Natural killer cell treated with Interleukin-12 subunit alpha and Interleukin-12 subunit beta and Interleukin-15 and Interleukin-18, amount 100 ng/mL, for 72 hours (primary cell): ENCODE data around the gene POLR3E. TPM values are rescaled to one million over a fixed set of nuclear protein-coding genes. Genes with fewer than 3 reads are reported as not detected.
"Not testable (repeated sequence)": the region's sequence is repeated elsewhere in the genome, so short reads cannot be mapped to it uniquely, and the experiment has no call there.

Experiments
- ATAC-seq, 2 donors: fragments of 150-1000 bp; cut with Tn5 transposase in 1 of 2; sonication (Bioruptor Pico), chemical (Tn5 transposase) in 1 of 2; 2 replicates each; pipeline ENCODE4 v1.10.0; 2021
- DNase-seq: peaks from one replicate; pipeline ENCODE4 v3.0.0; 2022; ENCODE audit warnings: low spot score
- H3K27ac Mint-ChIP-seq, 2 donors: 1 replicate in 1 of 2; 2 replicates in 1 of 2; pipeline ENCODE4 v1.8.0; 2022; ENCODE audit warnings: mixed read lengths in 2 of 2, mild to moderate bottlenecking in 1 of 2, moderate library complexity in 1 of 2
- H3K27me3 Mint-ChIP-seq, 2 donors: 1 replicate in 1 of 2; 2 replicates in 1 of 2; pipeline ENCODE4 v1.8.0; 2022; ENCODE audit warnings: mixed read lengths in 2 of 2
- H3K36me3 Mint-ChIP-seq: one replicate; pipeline ENCODE4 v1.8.0; 2022; ENCODE audit warnings: mixed read lengths
- H3K4me1 Mint-ChIP-seq, 2 donors: 1 replicate in 1 of 2; 2 replicates in 1 of 2; pipeline ENCODE4 v1.8.0; 2022; ENCODE audit warnings: low read depth in 2 of 2, mixed read lengths in 2 of 2, mild to moderate bottlenecking in 1 of 2
- H3K4me3 Mint-ChIP-seq: one replicate; pipeline ENCODE4 v1.8.0; 2022; ENCODE audit warnings: mixed read lengths
- H3K9me3 Mint-ChIP-seq: 2 replicates; pipeline ENCODE4 v1.8.0; 2022; ENCODE audit warnings: mixed read lengths
- total RNA-seq, 2 donors: library from RNA; stranded (reverse); gene quantifications; one replicate each; pipeline ENCODE4 v1.2.3, GENCODE V29; 2022

POLR3E gene
- total RNA-seq, 2 donors from 2014 or later = 54.7 to 114 TPM

GRCh38 chr16:22342082-22342481, 44.9 kb downstream of the POLR3E start:
- Mint-ChIP-seq H3K9me3 (no peaks in the 10 kb centered on the region), H3K36me3 (peaks cover 43% of the 10 kb centered on the region), H3K4me1 (peaks cover 0 to 24% of the 10 kb centered on the region in 2 donors)

GRCh38 chr16:22346483-22346882, 49.3 kb downstream of the POLR3E start:
- no peak overlapping the region for H3K4me3 Mint-ChIP-seq
- H3K4me1 Mint-ChIP-seq = peaks cover 0 to 5% of the 10 kb centered on the region in 2 donors
- H3K27me3 Mint-ChIP-seq = no peaks in the 10 kb centered on the region
- no peak for DNase-seq
- ATAC-seq = no peak
- H3K27ac Mint-ChIP-seq = peak overlapping the region in 1 of 2 donors; percentile 3
- H3K36me3 Mint-ChIP-seq = peaks cover 26% of the 10 kb centered on the region
- no peaks in the 10 kb centered on the region for H3K9me3 Mint-ChIP-seq

More at GRCh38 chr16:22342082-22342481, 44.9 kb downstream of the POLR3E start:
- H3K4me3 Mint-ChIP-seq = no peak overlapping the region
- H3K27me3 Mint-ChIP-seq = no peaks in the 10 kb centered on the region
- DNase-seq (no peak), ATAC-seq (no peak)
- H3K27ac Mint-ChIP-seq = no peak overlapping the region

GRCh38 chr16:22347100-22347820, 50.1 kb downstream of the POLR3E start:
- DNase-seq (no peak), ATAC-seq (no peak)
- Mint-ChIP-seq H3K4me3 (no peak overlapping the region), H3K4me1 (peaks cover 0 to 5% of the 10 kb centered on the region in 2 donors), H3K27me3 (no peaks in the 10 kb centered on the region), H3K36me3 (peaks cover 26% of the 10 kb centered on the region), H3K9me3 (no peaks in the 10 kb centered on the region), H3K27ac (no peak overlapping the region)

GRCh38 chr16:22348291-22348690, 51.1 kb downstream of the POLR3E start:
- Mint-ChIP-seq H3K27ac (no peak overlapping the region), H3K4me3 (no peak overlapping the region), H3K9me3 (no peaks in the 10 kb centered on the region), H3K27me3 (no peaks in the 10 kb centered on the region), H3K4me1 (peaks cover under 1 to 5% of the 10 kb centered on the region in 2 donors), H3K36me3 (peaks cover 21% of the 10 kb centered on the region)
- no peak for DNase-seq
- ATAC-seq = no peak

- ATAC-seq, DNase-seq: not testable (repeated sequence)
Observed at GRCh38 chr16:22351017-22351416, 53.8 kb downstream of the POLR3E start.

GRCh38 chr16:22352140-22352539, 54.9 kb downstream of the POLR3E start:
- no peaks in the 10 kb centered on the region for H3K27me3 Mint-ChIP-seq
- ATAC-seq (no peak), DNase-seq (no peak)
- no peak overlapping the region for H3K4me3 Mint-ChIP-seq
- H3K9me3 Mint-ChIP-seq = no peaks in the 10 kb centered on the region
- peak overlapping the region; percentile 77 to 90 for H3K27ac Mint-ChIP-seq
- peaks cover 19% of the 10 kb centered on the region for H3K36me3 Mint-ChIP-seq
- peaks cover 23 to 26% of the 10 kb centered on the region in 2 donors for H3K4me1 Mint-ChIP-seq

More at GRCh38 chr16:22351017-22351416, 53.8 kb downstream of the POLR3E start:
- Mint-ChIP-seq H3K4me1 (peaks cover 23 to 26% of the 10 kb centered on the region in 2 donors), H3K36me3 (peaks cover 25% of the 10 kb centered on the region)
- H3K27me3 Mint-ChIP-seq, H3K9me3 Mint-ChIP-seq, H3K27ac Mint-ChIP-seq, H3K4me3 Mint-ChIP-seq: not testable (repeated sequence)

- Mint-ChIP-seq H3K27me3 (no peaks in the 10 kb centered on the region), H3K9me3 (no peaks in the 10 kb centered on the region), H3K27ac (peak overlapping the region; percentile 77 to 90), H3K4me1 (peaks cover 27 to 31% of the 10 kb centered on the region in 2 donors), H3K36me3 (peaks cover 14% of the 10 kb centered on the region), H3K4me3 (peak overlapping the region; percentile 21)
- DNase-seq (no peak), ATAC-seq (no peak)
Observed at GRCh38 chr16:22352723-22353122, 55.5 kb downstream of the POLR3E start.

GRCh38 chr16:22353191-22353919, 56.1 kb downstream of the POLR3E start:
- ATAC-seq (peak; percentile 74 to 84), DNase-seq (no peak)
- no peaks in the 10 kb centered on the region for H3K9me3 Mint-ChIP-seq
- H3K4me1 Mint-ChIP-seq = peaks cover 32 to 38% of the 10 kb centered on the region in 2 donors
- peak overlapping the region; percentile 21 for H3K4me3 Mint-ChIP-seq
- H3K27me3 Mint-ChIP-seq = no peaks in the 10 kb centered on the region
- H3K27ac Mint-ChIP-seq = peak overlapping the region; percentile 77 to 90
- peaks cover 13% of the 10 kb centered on the region for H3K36me3 Mint-ChIP-seq

- no peak for DNase-seq
- H3K27me3 Mint-ChIP-seq = no peaks in the 10 kb centered on the region
- peak in 1 of 2 donors; percentile 4 for ATAC-seq
- peak overlapping the region; percentile 21 for H3K4me3 Mint-ChIP-seq
- H3K9me3 Mint-ChIP-seq = no peaks in the 10 kb centered on the region
- peaks cover 34 to 43% of the 10 kb centered on the region in 2 donors for H3K4me1 Mint-ChIP-seq
- peak overlapping the region; percentile 77 to 90 for H3K27ac Mint-ChIP-seq
- H3K36me3 Mint-ChIP-seq = peaks cover 11% of the 10 kb centered on the region
Observed at GRCh38 chr16:22353933-22354541, 56.8 kb downstream of the POLR3E start.

GRCh38 chr16:22355487-22355908, 58.3 kb downstream of the POLR3E start:
- DNase-seq (no peak), ATAC-seq (peak; percentile 35 to 55)
- Mint-ChIP-seq H3K4me3 (peak overlapping the region; percentile 63), H3K36me3 (peaks cover 4% of the 10 kb centered on the region), H3K9me3 (no peaks in the 10 kb centered on the region), H3K27me3 (no peaks in the 10 kb centered on the region), H3K4me1 (peaks cover 41 to 50% of the 10 kb centered on the region in 2 donors), H3K27ac (peak overlapping the region; percentile 77 to 90)

- no peaks in the 10 kb centered on the region for H3K27me3 Mint-ChIP-seq
- H3K9me3 Mint-ChIP-seq = no peaks in the 10 kb centered on the region
- DNase-seq (no peak), ATAC-seq (peak; percentile 63 to 65)
- H3K27ac Mint-ChIP-seq = peak overlapping the region; percentile 93 to 98
- H3K4me3 Mint-ChIP-seq = peak overlapping the region; percentile 54
- peaks cover 9% of the 10 kb centered on the region for H3K36me3 Mint-ChIP-seq
- H3K4me1 Mint-ChIP-seq = peaks cover 48 to 50% of the 10 kb centered on the region in 2 donors
Observed at GRCh38 chr16:22356930-22357634, 59.9 kb downstream of the POLR3E start.

- no peaks in the 10 kb centered on the region for H3K27me3 Mint-ChIP-seq
- peaks cover 9% of the 10 kb centered on the region for H3K36me3 Mint-ChIP-seq
- H3K4me1 Mint-ChIP-seq = peaks cover 48 to 50% of the 10 kb centered on the region in 2 donors
- ATAC-seq (peak; percentile 57 to 73), DNase-seq (no peak)
- peak overlapping the region; percentile 93 to 98 for H3K27ac Mint-ChIP-seq
- peak overlapping the region; percentile 54 for H3K4me3 Mint-ChIP-seq
- no peaks in the 10 kb centered on the region for H3K9me3 Mint-ChIP-seq
Observed at GRCh38 chr16:22357635-22357971, 60.4 kb downstream of the POLR3E start.

- ATAC-seq = peak in 1 of 2 donors; percentile 48
- Mint-ChIP-seq H3K4me1 (peaks cover 48 to 50% of the 10 kb centered on the region in 2 donors), H3K27ac (peak overlapping the region; percentile 93 to 98), H3K27me3 (no peaks in the 10 kb centered on the region), H3K4me3 (peak overlapping the region; percentile 54), H3K9me3 (no peaks in the 10 kb centered on the region), H3K36me3 (peaks cover 9% of the 10 kb centered on the region)
- DNase-seq = no peak
Observed at GRCh38 chr16:22358000-22358399, 60.8 kb downstream of the POLR3E start.
